ENCODE measurements around the gene CPT2. TPM values are rescaled to one million over a fixed set of nuclear protein-coding genes. Genes with fewer than 3 reads are reported as not detected.

CPT2 gene
- 32.2 and 35.7 TPM in 2 replicates for total RNA-seq (2021)
- percentile 74 among the genes with signal in this experiment for Bru-seq, nascent RNA
- BruChase-seq, experiment 1, labeled RNA remaining after a 2-hour chase = percentile 66 among the genes with signal in this experiment
- BruChase-seq, experiment 2, labeled RNA remaining after a 6-hour chase = percentile 69 among the genes with signal in this experiment
- long read RNA-seq, transcript CPT2-201 (5 exons, 3,094 nt) = major isoform, 76 of 83 reads
- long read RNA-seq, partial matches to known transcripts = 2 of 83 reads
- long read RNA-seq, other reads (novel, unspliced or antisense) = 2 of 83 reads

DNA sequence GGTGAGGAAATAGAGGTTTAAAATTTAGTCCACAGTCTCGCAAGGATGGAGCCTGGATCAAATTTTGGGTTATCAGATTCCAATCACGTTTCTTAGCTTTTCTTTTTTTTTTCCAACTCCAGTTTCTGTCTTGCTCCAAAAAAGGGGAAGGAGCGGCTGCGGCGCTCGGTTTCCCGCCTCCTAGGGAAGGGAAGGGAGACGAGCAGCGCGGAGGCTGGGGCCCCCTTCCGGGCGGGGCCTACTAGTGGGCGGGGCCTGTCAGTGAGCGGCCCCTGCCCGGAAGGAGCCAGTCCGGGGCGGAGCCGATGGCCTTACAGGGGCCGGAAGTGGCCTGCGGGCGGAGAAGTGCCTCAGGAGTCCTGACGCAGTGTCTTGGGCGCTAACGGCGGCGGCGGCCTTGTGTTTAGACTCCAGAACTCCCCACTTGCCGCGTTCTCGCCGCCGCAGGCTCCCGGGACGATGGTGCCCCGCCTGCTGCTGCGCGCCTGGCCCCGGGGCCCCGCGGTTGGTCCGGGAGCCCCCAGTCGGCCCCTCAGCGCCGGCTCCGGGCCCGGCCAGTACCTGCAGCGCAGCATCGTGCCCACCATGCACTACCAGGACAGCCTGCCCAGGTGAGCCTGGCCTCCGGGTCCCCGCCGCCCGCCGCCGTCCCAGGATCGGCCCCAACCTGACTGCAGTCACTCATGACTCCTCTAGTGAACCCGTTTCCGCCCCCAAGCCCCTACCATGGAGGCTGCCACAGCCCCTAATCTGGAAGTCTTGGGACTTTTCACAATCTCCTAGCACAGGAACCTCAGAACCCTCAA, at the start of gene CPT2:
Gene CPT2, plus strand, starts transcription at position 340 of the 806 bp plus-strand sequence. Its CDS starts 120 bp downstream, at position 460.
- TF ChIP-seq, protein P1, sequence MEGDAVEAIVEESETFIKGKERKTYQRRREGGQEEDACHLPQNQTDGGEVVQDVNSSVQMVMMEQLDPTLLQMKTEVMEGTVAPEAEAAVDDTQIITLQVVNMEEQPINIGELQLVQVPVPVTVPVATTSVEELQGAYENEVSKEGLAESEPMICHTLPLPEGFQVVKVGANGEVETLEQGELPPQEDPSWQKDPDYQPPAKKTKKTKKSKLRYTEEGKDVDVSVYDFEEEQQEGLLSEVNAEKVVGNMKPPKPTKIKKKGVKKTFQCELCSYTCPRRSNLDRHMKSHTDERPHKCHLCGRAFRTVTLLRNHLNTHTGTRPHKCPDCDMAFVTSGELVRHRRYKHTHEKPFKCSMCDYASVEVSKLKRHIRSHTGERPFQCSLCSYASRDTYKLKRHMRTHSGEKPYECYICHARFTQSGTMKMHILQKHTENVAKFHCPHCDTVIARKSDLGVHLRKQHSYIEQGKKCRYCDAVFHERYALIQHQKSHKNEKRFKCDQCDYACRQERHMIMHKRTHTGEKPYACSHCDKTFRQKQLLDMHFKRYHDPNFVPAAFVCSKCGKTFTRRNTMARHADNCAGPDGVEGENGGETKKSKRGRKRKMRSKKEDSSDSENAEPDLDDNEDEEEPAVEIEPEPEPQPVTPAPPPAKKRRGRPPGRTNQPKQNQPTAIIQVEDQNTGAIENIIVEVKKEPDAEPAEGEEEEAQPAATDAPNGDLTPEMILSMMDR (conservative IDR thresholded peaks at IDR 0.05) = 0 out of 2 replicates have a peak, but pooled peaks have one; percentile 16
- TF ChIP-seq EZH2 (IDR thresholded peaks at IDR 0.05; ENCODE audit: low read depth) = no peak
- Histone ChIP-seq H3K79me2 (ENCODE audit: low read depth) (peaks cover 25% of the 10 kb centered on the region), H3K4me2 (peak within 1 kb of the TSS; percentile 79), H3K4me3 (peak within 1 kb of the TSS; percentile 74), H3K9me2 (ENCODE audit: insufficient read depth) (no peaks in the 10 kb centered on the region), H3F3A (ENCODE audit: insufficient read depth, low read depth) (peaks cover 7% of the 10 kb centered on the region; the same call in 1 of the 2 replicates), H3K27ac (peak within 1 kb of the TSS; percentile 64), H3K9me3 (ENCODE audit: insufficient read depth, low read depth) (no peaks in the 10 kb centered on the region), H3K27me3 (ENCODE audit: insufficient read depth, low read depth) (no peaks in the 10 kb centered on the region), H4K20me1 (ENCODE audit: insufficient read depth) (no peaks in the 10 kb centered on the region), H3K4me1 (replicated peaks; ENCODE audit: insufficient read depth) (peaks cover 29% of the 10 kb centered on the region), H3K36me3 (ENCODE audit: low read depth) (peaks cover 11% of the 10 kb centered on the region; the same call in 1 of the 2 replicates), H2AFZ (peak within 1 kb of the TSS; percentile 82)
- peak; percentile 77 to 92 for DNase-seq
- ChIA-PET POLR2A (ENCODE audit: unreplicated experiment) (interaction anchor here (0.6 kb wide), 1 partner anchor 779 kb away, joined by 7 read pairs; no protein-coding TSS in a partner anchor), CTCF (interaction anchor here (0.6 to 1.5 kb wide), 3 partner anchors 10 to 495 kb away, joined by 3 to 6 read pairs (median 3); no protein-coding TSS in a partner anchor)
- TSS peak; percentile 62 for BruUV-seq (replicated peaks)
- intact Hi-C loops (cut with micrococcal nuclease; ENCODE audit: unreplicated experiment) = loop anchor here (1.0 to 5.0 kb wide), 2 partner anchors 24 to 794 kb away; partner anchors contain the start of genes CZIB, ORC1 and PRPF38A

DNA sequence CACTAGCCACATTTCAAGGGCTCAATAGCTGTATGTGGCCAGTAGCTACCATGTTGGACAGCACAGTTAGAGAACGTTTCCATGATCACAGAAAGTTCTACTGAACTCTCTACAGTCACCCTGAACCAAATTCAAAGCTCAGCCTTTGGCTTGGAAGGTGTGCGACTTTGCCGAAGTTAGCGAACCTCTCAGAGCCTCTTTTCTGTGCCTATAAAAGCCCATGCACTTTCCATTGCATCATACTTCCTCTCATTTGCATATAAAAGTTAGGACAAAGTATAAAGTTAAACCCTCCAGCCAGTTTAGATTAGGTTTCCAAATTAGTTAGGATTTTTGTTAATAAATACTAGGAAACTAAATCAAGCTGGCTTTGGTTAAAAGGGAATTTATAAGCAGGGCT, 49.5 kb upstream of the CPT2 start:
- no peaks in the 10 kb centered on the region for H3K36me3 ChIP-seq (ENCODE audit: low read depth)
- intact Hi-C loops (cut with micrococcal nuclease; ENCODE audit: unreplicated experiment) = no loop called here
- DNase-seq = no peak
- H3K4me3 ChIP-seq = no peak overlapping the region
- peaks cover 32% of the 10 kb centered on the region for H3K4me1 ChIP-seq (replicated peaks; ENCODE audit: insufficient read depth)
- H2AFZ ChIP-seq = no peak overlapping the region; the same call in 1 of the 2 replicates
- peak overlapping the region; percentile 61; the same call in 1 of the 2 replicates for H3K4me2 ChIP-seq
- H3K27ac ChIP-seq = peak overlapping the region; percentile 75
- no peaks in the 10 kb centered on the region for H3K9me2 ChIP-seq (ENCODE audit: insufficient read depth)
- 0 out of 2 replicates have a peak, but pooled peaks cover 9% of the 10 kb centered on the region for H3F3A ChIP-seq (ENCODE audit: insufficient read depth, low read depth)
- TF ChIP-seq EZH2 (IDR thresholded peaks at IDR 0.05; ENCODE audit: low read depth) = no peak
- TF ChIP-seq, protein P1 (conservative IDR thresholded peaks at IDR 0.05) = no peak
- H3K79me2 ChIP-seq (ENCODE audit: low read depth) = no peaks in the 10 kb centered on the region
- BruUV-seq (replicated peaks) = no TSS peak
- no peaks in the 10 kb centered on the region for H4K20me1 ChIP-seq (ENCODE audit: insufficient read depth)
- ChIA-PET CTCF (interaction anchor here (0.6 kb wide), 1 partner anchor 194 kb away, joined by 6 read pairs; no protein-coding TSS in a partner anchor), POLR2A (ENCODE audit: unreplicated experiment) (interaction anchor here (0.7 kb wide), 1 partner anchor 1589 kb away, joined by 3 read pairs; no protein-coding TSS in a partner anchor)
- no peaks in the 10 kb centered on the region for H3K27me3 ChIP-seq (ENCODE audit: insufficient read depth, low read depth)
- H3K9me3 ChIP-seq (ENCODE audit: insufficient read depth, low read depth) = no peaks in the 10 kb centered on the region

DNA sequence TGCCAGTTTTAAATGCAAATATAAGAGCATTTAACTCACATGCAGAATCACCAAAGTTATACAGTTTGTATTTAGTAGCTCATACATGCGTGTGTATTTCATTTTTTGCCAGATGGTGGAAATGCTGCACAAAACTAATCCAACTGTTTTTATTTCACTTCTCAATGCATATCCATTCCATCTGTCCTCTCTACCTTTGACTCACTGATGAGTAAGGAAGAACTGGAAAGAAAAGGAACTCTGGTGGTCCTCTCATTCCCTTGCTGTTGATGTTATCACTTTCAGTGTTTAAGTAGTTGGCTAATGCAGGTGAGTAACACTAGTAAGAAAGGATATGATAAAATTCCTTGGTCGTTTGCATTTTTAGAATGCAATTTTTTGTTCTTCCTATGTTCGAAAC, 48.5 kb upstream of the CPT2 start:
- peaks cover 32% of the 10 kb centered on the region for H3K4me1 ChIP-seq (replicated peaks; ENCODE audit: insufficient read depth)
- H3K4me2 ChIP-seq = no peak overlapping the region
- no peaks in the 10 kb centered on the region for H3K27me3 ChIP-seq (ENCODE audit: insufficient read depth, low read depth)
- BruUV-seq (replicated peaks) = no TSS peak
- TF ChIP-seq EZH2 (IDR thresholded peaks at IDR 0.05; ENCODE audit: low read depth) = no peak
- TF ChIP-seq, protein P1 (conservative IDR thresholded peaks at IDR 0.05) = no peak
- intact Hi-C loops (cut with micrococcal nuclease; ENCODE audit: unreplicated experiment) = no loop called here
- no peaks in the 10 kb centered on the region for H3K9me2 ChIP-seq (ENCODE audit: insufficient read depth)
- no peaks in the 10 kb centered on the region for H3K9me3 ChIP-seq (ENCODE audit: insufficient read depth, low read depth)
- ChIA-PET POLR2A (ENCODE audit: unreplicated experiment) (interaction anchor here (0.6 to 0.7 kb wide), 2 partner anchors 15 to 595 kb away, joined by 3 to 4 read pairs; partner anchors contain the start of gene TUT4), CTCF (no interaction called here)
- no peaks in the 10 kb centered on the region for H4K20me1 ChIP-seq (ENCODE audit: insufficient read depth)
- H3K36me3 ChIP-seq (ENCODE audit: low read depth) = no peaks in the 10 kb centered on the region
- peak in 1 of 2 experiments; percentile 62 for DNase-seq
- H3K4me3 ChIP-seq = no peak overlapping the region
- no peaks in the 10 kb centered on the region for H3K79me2 ChIP-seq (ENCODE audit: low read depth)
- no peak overlapping the region for H3K27ac ChIP-seq
- no peak overlapping the region for H2AFZ ChIP-seq
- 0 out of 2 replicates have a peak, but pooled peaks cover 9% of the 10 kb centered on the region for H3F3A ChIP-seq (ENCODE audit: insufficient read depth, low read depth)

Measured in PC-9 (cell line).